T-helper 2 cell treated with Interferon-gamma antibody and Interleukin-4, amounts not matched to agents 5 μg/mL and 100 μg/mL, for 36 hours (primary cell): ENCODE data around the gene ABLIM1.

Experiments used
- DNase-seq: peaks from one replicate; pipeline ENCODE4 v3.0.0; 2021; ENCODE audit warnings: low spot score
- H3K27ac Mint-ChIP-seq: one replicate; pipeline ENCODE4 v1.8.0; 2021; ENCODE audit warnings: mild to moderate bottlenecking, mixed read lengths
- H3K27me3 Mint-ChIP-seq: one replicate; pipeline ENCODE4 v1.8.0; 2021; ENCODE audit warnings: low read depth, mixed read lengths
- H3K36me3 Mint-ChIP-seq: one replicate; pipeline ENCODE4 v1.8.0; 2021; ENCODE audit warnings: low read depth, mixed read lengths
- H3K4me1 Mint-ChIP-seq: one replicate; pipeline ENCODE4 v1.8.0; 2021; ENCODE audit warnings: low read depth, mixed read lengths
- H3K4me3 Mint-ChIP-seq: one replicate; pipeline ENCODE4 v1.8.0; 2022; ENCODE audit warnings: mild to moderate bottlenecking, moderate library complexity, mixed read lengths
- H3K9me3 Mint-ChIP-seq: one replicate; pipeline ENCODE4 v1.8.0; 2021; ENCODE audit warnings: mixed read lengths

Gene ABLIM1

GRCh38 chr10:114665873-114666272 lies 7.8 kb upstream of the ABLIM1 start:
- H3K4me1 Mint-ChIP-seq = no peaks in the 10 kb centered on the region
- DNase-seq = no peak
- H3K9me3 Mint-ChIP-seq = no peaks in the 10 kb centered on the region
- H3K27me3 Mint-ChIP-seq = peaks cover 40% of the 10 kb centered on the region
- no peak overlapping the region for H3K27ac Mint-ChIP-seq
- no peak overlapping the region for H3K4me3 Mint-ChIP-seq
- H3K36me3 Mint-ChIP-seq = no peaks in the 10 kb centered on the region

- DNase-seq = no peak
- H3K4me1 Mint-ChIP-seq = no peaks in the 10 kb centered on the region
- H3K4me3 Mint-ChIP-seq = no peak overlapping the region
- H3K36me3 Mint-ChIP-seq = no peaks in the 10 kb centered on the region
- peaks cover 38% of the 10 kb centered on the region for H3K27me3 Mint-ChIP-seq
- no peaks in the 10 kb centered on the region for H3K9me3 Mint-ChIP-seq
- no peak overlapping the region for H3K27ac Mint-ChIP-seq
These were observed 7.3 kb upstream of the ABLIM1 start for GRCh38 chr10:114665406-114665805.

- Mint-ChIP-seq H3K4me3 (no peak overlapping the region), H3K4me1 (no peaks in the 10 kb centered on the region), H3K36me3 (no peaks in the 10 kb centered on the region), H3K27ac (no peak overlapping the region), H3K9me3 (no peaks in the 10 kb centered on the region), H3K27me3 (peaks cover 38% of the 10 kb centered on the region)
- no peak for DNase-seq
These were observed 6.1 kb upstream of the ABLIM1 start for GRCh38 chr10:114664127-114664526.

- H3K4me3 Mint-ChIP-seq = no peak overlapping the region
- no peak overlapping the region for H3K27ac Mint-ChIP-seq
- no peaks in the 10 kb centered on the region for H3K36me3 Mint-ChIP-seq
These were observed 5.6 kb upstream of the ABLIM1 start for GRCh38 chr10:114663626-114664025.

GRCh38 chr10:114662646-114663217 lies 4.7 kb upstream of the ABLIM1 start:
- H3K27me3 Mint-ChIP-seq = peaks cover 41% of the 10 kb centered on the region
- no peaks in the 10 kb centered on the region for H3K4me1 Mint-ChIP-seq
- no peaks in the 10 kb centered on the region for H3K36me3 Mint-ChIP-seq
- no peak overlapping the region for H3K4me3 Mint-ChIP-seq
- H3K27ac Mint-ChIP-seq = no peak overlapping the region
- H3K9me3 Mint-ChIP-seq = no peaks in the 10 kb centered on the region
- DNase-seq = no peak

More at GRCh38 chr10:114663626-114664025, 5.6 kb upstream of the ABLIM1 start:
- Mint-ChIP-seq H3K9me3 (no peaks in the 10 kb centered on the region), H3K4me1 (no peaks in the 10 kb centered on the region), H3K27me3 (peaks cover 43% of the 10 kb centered on the region)
- no peak for DNase-seq

GRCh38 chr10:114661212-114661880 lies 3.3 kb upstream of the ABLIM1 start:
- Mint-ChIP-seq H3K4me3 (no peak overlapping the region), H3K27ac (no peak overlapping the region), H3K4me1 (no peaks in the 10 kb centered on the region), H3K36me3 (no peaks in the 10 kb centered on the region), H3K9me3 (no peaks in the 10 kb centered on the region), H3K27me3 (peaks cover 34% of the 10 kb centered on the region)
- no peak for DNase-seq

- H3K9me3 Mint-ChIP-seq = no peaks in the 10 kb centered on the region
- H3K27me3 Mint-ChIP-seq = peaks cover 20% of the 10 kb centered on the region
- H3K4me1 Mint-ChIP-seq = peaks cover 11% of the 10 kb centered on the region
- no peak for DNase-seq
- no peak overlapping the region for H3K4me3 Mint-ChIP-seq
- no peak overlapping the region for H3K27ac Mint-ChIP-seq
- H3K36me3 Mint-ChIP-seq = no peaks in the 10 kb centered on the region
These were observed 2.4 kb downstream of the ABLIM1 start for GRCh38 chr10:114655671-114656070.

- H3K4me1 Mint-ChIP-seq = peaks cover 11% of the 10 kb centered on the region
- peaks cover 18% of the 10 kb centered on the region for H3K27me3 Mint-ChIP-seq
- no peaks in the 10 kb centered on the region for H3K9me3 Mint-ChIP-seq
- H3K4me3 Mint-ChIP-seq = no peak overlapping the region
- H3K36me3 Mint-ChIP-seq = no peaks in the 10 kb centered on the region
- DNase-seq = no peak
- H3K27ac Mint-ChIP-seq = peak overlapping the region; percentile 16
These were observed 3.1 kb downstream of the ABLIM1 start for GRCh38 chr10:114654822-114655575.

GRCh38 chr10:114653926-114654325 lies 4.1 kb downstream of the ABLIM1 start:
- Mint-ChIP-seq H3K27ac (no peak overlapping the region), H3K4me3 (no peak overlapping the region), H3K4me1 (peaks cover 13% of the 10 kb centered on the region), H3K27me3 (peaks cover 10% of the 10 kb centered on the region), H3K36me3 (no peaks in the 10 kb centered on the region), H3K9me3 (no peaks in the 10 kb centered on the region)
- DNase-seq = no peak

GRCh38 chr10:114652402-114653368 lies 5.4 kb downstream of the ABLIM1 start:
- no peak for DNase-seq
- Mint-ChIP-seq H3K4me3 (no peak overlapping the region), H3K9me3 (no peaks in the 10 kb centered on the region), H3K36me3 (no peaks in the 10 kb centered on the region), H3K27me3 (peaks cover 11% of the 10 kb centered on the region), H3K4me1 (peaks cover 13% of the 10 kb centered on the region), H3K27ac (no peak overlapping the region)

- H3K9me3 Mint-ChIP-seq = no peaks in the 10 kb centered on the region
- DNase-seq = no peak
- no peaks in the 10 kb centered on the region for H3K36me3 Mint-ChIP-seq
- peaks cover 12% of the 10 kb centered on the region for H3K27me3 Mint-ChIP-seq
- peaks cover 13% of the 10 kb centered on the region for H3K4me1 Mint-ChIP-seq
- no peak overlapping the region for H3K27ac Mint-ChIP-seq
- no peak overlapping the region for H3K4me3 Mint-ChIP-seq
These were observed 7.2 kb downstream of the ABLIM1 start for GRCh38 chr10:114650831-114651230.

- peaks cover 9% of the 10 kb centered on the region for H3K27me3 Mint-ChIP-seq
- peaks cover 13% of the 10 kb centered on the region for H3K4me1 Mint-ChIP-seq
- H3K36me3 Mint-ChIP-seq = no peaks in the 10 kb centered on the region
- DNase-seq = no peak
- no peak overlapping the region for H3K27ac Mint-ChIP-seq
- no peaks in the 10 kb centered on the region for H3K9me3 Mint-ChIP-seq
- H3K4me3 Mint-ChIP-seq = no peak overlapping the region
These were observed 7.8 kb downstream of the ABLIM1 start for GRCh38 chr10:114650266-114650665.

- Mint-ChIP-seq H3K27me3 (peaks cover 13% of the 10 kb centered on the region), H3K4me3 (no peak overlapping the region), H3K9me3 (no peaks in the 10 kb centered on the region), H3K36me3 (no peaks in the 10 kb centered on the region), H3K4me1 (peaks cover 8% of the 10 kb centered on the region), H3K27ac (no peak overlapping the region)
- no peak for DNase-seq
These were observed 8.7 kb downstream of the ABLIM1 start for GRCh38 chr10:114649217-114649903.
